Activated CD4-positive, alpha-beta T cell treated with anti-CD3 and anti-CD28 coated beads, Interleukin-2, amount 10 ng/mL, durations not matched to agents 7 days and 5 days (primary cell): ENCODE measurements around the gene LGALS4. TPM values are rescaled to one million over a fixed set of nuclear protein-coding genes. Genes with fewer than 3 reads are reported as not detected.
"Not testable (repeated sequence)": the region's sequence is repeated elsewhere in the genome, so short reads cannot be mapped to it uniquely, and the experiment has no call there.

Experiments used
- CTCF ChIA-PET: fragments of 350-600 bp; sonication (Branson Sonifier 250); formaldehyde crosslinking; loops from one replicate; lab custom pipeline; 2021; ENCODE audit warnings: antibody characterized with exemption; lab: Charles Lee
- POLR2A ChIA-PET: fragments of 350-600 bp; sonication (Branson Sonifier 250); formaldehyde crosslinking; loops from one replicate; lab custom pipeline; 2021; ENCODE audit warnings: antibody characterized with exemption; lab: Charles Lee
- DNase-seq: peaks from one replicate; pipeline ENCODE4 v3.0.0-alpha.2; 2020
- H3K27ac Mint-ChIP-seq: one replicate; pipeline ENCODE4 v1.8.0; 2021; ENCODE audit warnings: mild to moderate bottlenecking, moderate library complexity, mixed read lengths
- H3K27me3 Mint-ChIP-seq: one replicate; pipeline ENCODE4 v1.8.0; 2021; ENCODE audit warnings: mixed read lengths
- H3K36me3 Mint-ChIP-seq: one replicate; pipeline ENCODE4 v1.8.0; 2021; ENCODE audit warnings: low read depth, mixed read lengths
- H3K4me1 Mint-ChIP-seq: one replicate; pipeline ENCODE4 v1.8.0; 2021; ENCODE audit warnings: mixed read lengths
- H3K4me3 Mint-ChIP-seq: one replicate; pipeline ENCODE4 v1.8.0; 2021; ENCODE audit warnings: mild to moderate bottlenecking, moderate library complexity, mixed read lengths
- H3K9me3 Mint-ChIP-seq: one replicate; pipeline ENCODE4 v1.8.0; 2021; ENCODE audit warnings: mixed read lengths
- total RNA-seq, 2 experiments: library from RNA; stranded (reverse); gene quantifications; one replicate each; pipeline ENCODE4 v1.2.3, GENCODE V29; 2021

The LGALS4 gene, protein sequence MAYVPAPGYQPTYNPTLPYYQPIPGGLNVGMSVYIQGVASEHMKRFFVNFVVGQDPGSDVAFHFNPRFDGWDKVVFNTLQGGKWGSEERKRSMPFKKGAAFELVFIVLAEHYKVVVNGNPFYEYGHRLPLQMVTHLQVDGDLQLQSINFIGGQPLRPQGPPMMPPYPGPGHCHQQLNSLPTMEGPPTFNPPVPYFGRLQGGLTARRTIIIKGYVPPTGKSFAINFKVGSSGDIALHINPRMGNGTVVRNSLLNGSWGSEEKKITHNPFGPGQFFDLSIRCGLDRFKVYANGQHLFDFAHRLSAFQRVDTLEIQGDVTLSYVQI
- total RNA-seq: 1 to 10 TPM; 2.1 to 2.3 TPM

DNA sequence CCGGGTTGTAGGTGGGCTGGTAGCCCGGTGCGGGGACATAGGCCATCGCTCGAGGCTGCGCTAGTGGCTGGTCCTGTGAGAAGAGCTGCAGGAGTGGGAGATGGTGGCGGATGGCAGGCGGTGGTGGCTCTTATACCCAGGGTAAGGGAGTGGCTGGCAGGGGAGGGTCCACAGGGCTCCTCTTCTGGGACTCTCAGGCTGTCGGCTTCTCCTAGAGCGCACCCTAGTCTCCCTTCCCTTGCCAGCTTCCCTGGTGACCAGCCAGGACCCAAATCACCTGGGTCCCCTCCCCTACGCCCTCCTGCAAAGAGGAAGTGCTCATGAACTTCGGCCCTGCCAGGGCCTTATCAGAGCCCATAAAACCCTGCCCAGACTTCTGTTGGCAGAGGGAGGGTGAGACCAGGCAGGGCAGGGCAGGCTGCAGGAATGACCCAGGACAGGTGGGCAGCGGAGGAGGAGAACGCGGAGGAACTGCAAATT lies at the start of gene LGALS4:
Gene LGALS4 (minus strand): TSS at position 105 of the 480 bp plus-strand sequence. CDS start 59 bp downstream, at position 46.
- Mint-ChIP-seq H3K4me1 (no peaks in the 10 kb centered on the region), H3K9me3 (no peaks in the 10 kb centered on the region), H3K27me3 (no peaks in the 10 kb centered on the region), H3K36me3 (peaks cover 12% of the 10 kb centered on the region), H3K27ac (peak within 1 kb of the TSS; percentile 5), H3K4me3 (no peak within 1 kb of the TSS)
- DNase-seq: no peak
- CTCF ChIA-PET: interaction anchor here (0.6 to 2.3 kb wide), 2 partner anchors 20 to 54 kb away, joined by 4 to 6 read pairs; no protein-coding TSS in a partner anchor
- POLR2A ChIA-PET: interaction anchor here (0.6 kb wide), 1 partner anchor 61 kb away, joined by 3 read pairs; no protein-coding TSS in a partner anchor

DNA sequence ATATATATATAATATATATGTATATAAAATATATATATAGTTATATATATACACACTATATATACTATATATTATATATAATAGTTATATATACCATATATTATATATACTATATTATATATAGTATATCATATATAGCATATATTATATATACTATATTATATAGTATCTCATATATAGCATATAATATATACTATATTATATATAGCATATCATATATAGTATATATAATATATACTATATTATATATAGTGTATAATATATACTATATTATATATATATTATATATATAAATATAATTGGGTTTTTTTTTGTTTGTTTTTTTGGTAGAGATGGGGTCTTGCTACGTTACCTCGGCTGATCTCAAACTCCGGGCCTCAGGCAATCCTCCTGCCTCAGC lies 48.6 kb upstream of the LGALS4 start:
- no peak for DNase-seq
- no peak overlapping the region for H3K4me3 Mint-ChIP-seq
- H3K9me3 Mint-ChIP-seq: peaks cover 12% of the 10 kb centered on the region
- POLR2A ChIA-PET: no interaction called here
- H3K36me3 Mint-ChIP-seq: peaks cover 19% of the 10 kb centered on the region
- no peak overlapping the region for H3K27ac Mint-ChIP-seq
- CTCF ChIA-PET: interaction anchor here (0.9 kb wide), 1 partner anchor 459 kb away, joined by 4 read pairs; the partner anchor contains the start of gene FAM98C
- H3K27me3 Mint-ChIP-seq: no peaks in the 10 kb centered on the region
- H3K4me1 Mint-ChIP-seq: peaks cover 54% of the 10 kb centered on the region

DNA sequence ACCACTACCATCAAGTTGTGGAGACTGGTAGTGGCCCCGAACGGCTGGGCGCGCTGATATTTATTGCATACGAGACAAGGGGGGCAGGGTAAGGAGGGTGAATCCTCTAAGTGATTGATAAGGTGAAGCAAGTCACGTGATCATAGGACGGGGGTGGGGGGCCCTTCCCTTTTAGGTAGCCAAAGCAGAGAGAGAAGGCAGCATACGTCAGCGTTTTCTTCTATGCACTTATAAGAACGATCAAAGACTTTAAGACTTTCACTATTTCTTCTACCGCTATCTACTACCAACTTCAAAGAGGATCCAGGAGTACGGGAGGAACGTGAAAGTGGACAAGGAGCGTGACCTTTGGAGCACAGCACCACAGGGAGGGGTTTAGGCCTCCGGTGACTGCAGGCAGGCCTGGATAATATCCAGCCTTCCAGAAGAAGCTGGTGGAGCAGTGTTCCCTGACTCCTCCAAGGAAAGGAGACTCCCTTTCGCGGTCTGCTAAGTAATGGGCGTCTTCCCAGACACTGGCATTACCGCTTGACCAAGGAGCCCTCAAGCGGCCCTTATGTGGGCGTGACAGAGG lies 47.0 kb upstream of the LGALS4 start:
- POLR2A ChIA-PET, H3K4me3 Mint-ChIP-seq, H3K36me3 Mint-ChIP-seq, CTCF ChIA-PET, H3K27ac Mint-ChIP-seq, DNase-seq, H3K9me3 Mint-ChIP-seq, H3K27me3 Mint-ChIP-seq: not testable (repeated sequence)
- peaks cover 40% of the 10 kb centered on the region for H3K4me1 Mint-ChIP-seq

DNA sequence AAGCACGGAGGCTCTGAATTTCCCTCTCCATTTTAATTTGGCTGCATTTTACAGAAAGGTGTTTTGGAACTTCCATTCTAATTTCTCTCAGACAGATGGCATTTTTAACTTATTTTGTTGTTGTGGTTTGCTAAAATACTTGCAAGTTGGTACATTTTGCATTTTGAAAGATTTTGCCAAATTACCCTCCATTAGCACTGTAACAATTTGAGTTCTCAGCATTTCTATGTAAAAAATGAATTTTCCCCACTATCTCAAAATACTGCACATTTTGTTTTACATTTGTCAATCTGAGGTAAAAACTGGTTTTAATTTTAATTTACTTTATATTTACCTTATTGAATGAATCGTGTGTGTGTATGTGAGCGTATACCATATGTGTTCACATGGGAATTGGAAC lies 44.1 kb upstream of the LGALS4 start:
- Mint-ChIP-seq H3K4me1 (peaks cover 36% of the 10 kb centered on the region), H3K9me3 (no peaks in the 10 kb centered on the region), H3K4me3 (no peak overlapping the region), H3K27me3 (no peaks in the 10 kb centered on the region), H3K36me3 (no peaks in the 10 kb centered on the region), H3K27ac (peak overlapping the region; percentile 88)
- CTCF ChIA-PET: interaction anchor here (0.6 to 2.4 kb wide), 5 partner anchors 9 to 134 kb away, joined by 3 to 12 read pairs (median 4); partner anchors contain the start of genes MRPS12 and SARS2
- POLR2A ChIA-PET: interaction anchor here (0.6 to 0.9 kb wide), 3 partner anchors 8 to 423 kb away, joined by 4 read pairs; no protein-coding TSS in a partner anchor
- no peak for DNase-seq

DNA sequence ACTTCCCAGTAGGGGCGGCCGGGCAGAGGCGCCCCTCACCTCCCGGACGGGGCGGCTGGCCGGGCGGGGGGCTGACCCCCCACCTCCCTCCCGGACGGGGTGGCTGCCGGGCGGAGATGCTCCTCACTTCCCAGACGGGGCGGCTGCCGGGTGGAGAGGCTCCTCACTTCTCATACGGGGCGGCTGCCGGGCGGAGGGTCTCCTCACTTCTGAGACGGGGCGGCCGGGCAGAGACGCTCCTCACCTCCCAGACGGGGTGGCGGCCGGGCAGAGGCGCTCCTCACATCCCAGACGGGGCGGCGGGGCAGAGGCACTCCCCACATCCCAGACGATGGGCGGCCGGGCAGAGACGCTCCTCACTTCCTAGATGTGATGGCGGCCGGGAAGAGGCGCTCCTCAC lies 43.0 kb upstream of the LGALS4 start:
- H3K27me3 Mint-ChIP-seq, H3K4me3 Mint-ChIP-seq, H3K9me3 Mint-ChIP-seq, POLR2A ChIA-PET, H3K27ac Mint-ChIP-seq, DNase-seq, H3K36me3 Mint-ChIP-seq, CTCF ChIA-PET: not testable (repeated sequence)
- peaks cover 42% of the 10 kb centered on the region for H3K4me1 Mint-ChIP-seq

DNA sequence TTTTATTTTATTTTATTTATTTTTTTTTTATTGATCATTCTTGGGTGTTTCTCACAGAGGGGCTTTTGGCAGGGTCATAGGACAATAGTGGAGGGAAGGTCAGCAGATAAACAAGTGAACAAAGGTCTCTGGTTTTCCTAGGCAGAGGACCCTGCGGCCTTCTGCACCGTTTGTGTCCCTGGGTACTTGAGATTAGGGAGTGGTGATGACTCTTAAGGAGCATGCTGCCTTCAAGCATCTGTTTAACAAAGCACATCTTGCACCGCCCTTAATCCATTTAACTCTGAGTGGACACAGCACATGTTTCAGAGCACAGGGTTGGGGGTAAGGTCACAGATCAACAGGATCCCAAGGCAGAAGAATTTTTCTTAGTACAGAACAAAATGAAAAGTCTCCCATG lies 42.2 kb upstream of the LGALS4 start:
- CTCF ChIA-PET, DNase-seq, H3K4me3 Mint-ChIP-seq, H3K9me3 Mint-ChIP-seq, H3K27ac Mint-ChIP-seq, H3K27me3 Mint-ChIP-seq, H3K36me3 Mint-ChIP-seq, POLR2A ChIA-PET: not testable (repeated sequence)
- peaks cover 41% of the 10 kb centered on the region for H3K4me1 Mint-ChIP-seq

DNA sequence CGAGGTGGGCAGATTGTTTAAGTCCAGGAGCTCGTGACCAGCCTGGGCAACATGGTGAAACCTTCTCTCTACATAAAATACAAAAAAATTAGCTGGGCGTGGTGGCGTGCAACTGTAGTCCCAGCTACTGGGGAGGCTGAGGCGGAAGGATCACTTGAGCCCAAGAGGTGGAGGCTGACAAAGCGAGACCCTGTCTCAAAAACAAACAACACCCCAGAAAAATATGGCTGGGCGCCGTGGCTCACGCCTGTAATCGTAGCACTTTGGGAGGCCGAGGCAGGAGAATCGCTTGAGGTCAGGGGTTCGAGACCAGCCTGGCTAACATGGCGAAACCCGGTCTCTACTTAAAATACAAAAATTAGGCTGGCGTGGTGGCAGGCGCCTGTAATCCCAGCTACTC lies 40.5 kb upstream of the LGALS4 start:
- peaks cover 10% of the 10 kb centered on the region for H3K36me3 Mint-ChIP-seq
- H3K4me1 Mint-ChIP-seq: peaks cover 44% of the 10 kb centered on the region
- H3K27ac Mint-ChIP-seq: peak overlapping the region; percentile 98
- no peak for DNase-seq
- peak overlapping the region; percentile 94 for H3K4me3 Mint-ChIP-seq
- CTCF ChIA-PET: interaction anchor here (1.0 to 2.6 kb wide), 7 partner anchors 9 to 83 kb away, joined by 3 to 11 read pairs (median 3); partner anchors contain the start of genes MRPS12 and NFKBIB
- no peaks in the 10 kb centered on the region for H3K27me3 Mint-ChIP-seq
- H3K9me3 Mint-ChIP-seq: no peaks in the 10 kb centered on the region
- POLR2A ChIA-PET: no interaction called here

DNA sequence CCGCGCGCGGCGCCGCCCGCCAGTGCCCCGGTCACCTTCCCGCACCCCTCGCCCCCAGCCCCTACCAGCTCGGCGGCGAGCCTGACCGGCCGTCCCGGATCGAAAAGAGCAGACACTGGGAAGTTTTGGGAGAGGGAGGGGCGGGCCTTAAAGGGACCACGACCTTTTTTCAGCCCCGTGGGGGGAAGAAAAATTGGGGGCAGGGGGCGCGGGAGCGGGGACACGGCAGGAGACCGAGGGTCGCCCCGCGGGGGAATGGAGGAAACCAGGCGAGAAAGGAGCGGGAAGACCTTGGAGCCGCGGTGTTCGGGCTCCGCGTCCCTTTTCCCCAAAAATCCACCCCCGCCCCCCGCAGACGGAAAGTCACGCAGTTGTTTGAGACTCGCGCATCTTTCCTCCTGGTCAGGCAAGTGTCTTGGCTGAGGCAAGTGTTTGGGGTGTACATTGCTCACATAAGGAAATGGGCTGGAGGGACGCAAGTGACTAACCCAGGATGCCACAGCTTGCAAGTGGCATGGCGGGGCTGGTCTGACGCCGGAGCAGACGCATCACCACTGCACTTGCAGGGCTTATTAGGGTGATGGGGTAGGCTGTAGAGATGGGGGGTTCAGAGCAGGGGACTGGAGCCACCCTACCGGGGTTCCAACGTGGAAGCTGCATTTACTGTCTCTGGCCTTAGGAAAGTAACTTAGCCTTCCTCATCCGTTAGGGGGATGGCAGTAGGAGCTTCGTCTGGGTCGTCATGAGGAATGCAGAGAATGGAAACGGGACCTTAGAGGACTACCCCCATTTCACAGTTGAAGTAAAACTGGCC lies 39.7 kb upstream of the LGALS4 start:
- CTCF ChIA-PET: interaction anchor here (1.0 to 2.6 kb wide), 5 partner anchors 8 to 79 kb away, joined by 3 to 11 read pairs (median 3); partner anchors contain the start of genes MRPS12 and NFKBIB
- no peaks in the 10 kb centered on the region for H3K27me3 Mint-ChIP-seq
- H3K27ac Mint-ChIP-seq: peak overlapping the region; percentile 98
- no peaks in the 10 kb centered on the region for H3K9me3 Mint-ChIP-seq
- POLR2A ChIA-PET: interaction anchor here (0.6 kb wide), 1 partner anchor 551 kb away, joined by 3 read pairs; no protein-coding TSS in a partner anchor
- peaks cover 45% of the 10 kb centered on the region for H3K4me1 Mint-ChIP-seq
- H3K36me3 Mint-ChIP-seq: peaks cover 16% of the 10 kb centered on the region
- DNase-seq: peak; percentile 63
- H3K4me3 Mint-ChIP-seq: peak overlapping the region; percentile 94

DNA sequence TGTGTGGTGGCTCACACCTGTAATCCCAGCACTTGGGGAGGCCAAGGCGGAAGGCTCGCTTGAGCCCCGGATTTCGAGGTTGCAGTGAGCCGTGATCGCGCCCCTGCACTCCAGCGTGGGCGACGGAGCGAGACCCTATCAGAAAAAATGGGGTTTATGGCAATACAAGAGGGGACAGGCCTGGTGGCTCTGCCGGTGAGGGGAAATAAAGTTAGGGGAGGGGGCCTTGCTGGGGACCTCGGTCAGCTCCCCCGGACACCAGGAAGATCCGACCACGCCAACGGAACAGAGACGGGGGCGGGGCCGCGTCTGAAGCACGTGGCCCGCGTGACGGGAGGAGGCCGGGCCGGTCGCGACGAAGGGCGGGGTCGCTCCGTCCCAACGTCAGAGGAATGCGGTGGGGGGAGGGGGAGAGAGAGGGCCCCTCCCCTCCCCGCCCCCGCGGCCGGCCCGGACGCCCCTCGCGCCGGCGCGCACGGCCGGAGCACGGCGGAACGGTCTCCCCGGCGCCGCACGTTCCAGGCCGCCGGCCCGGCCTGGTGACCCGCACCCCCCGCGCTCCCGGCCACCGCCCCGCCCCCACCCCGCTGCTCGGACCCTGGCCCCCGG lies 39.0 kb upstream of the LGALS4 start:
- H3K4me3 Mint-ChIP-seq: peak overlapping the region; percentile 94
- H3K36me3 Mint-ChIP-seq: peaks cover 23% of the 10 kb centered on the region
- CTCF ChIA-PET: interaction anchor here (0.6 to 2.6 kb wide), 3 partner anchors 11 to 222 kb away, joined by 3 to 11 read pairs (median 5); no protein-coding TSS in a partner anchor
- H3K4me1 Mint-ChIP-seq: peaks cover 44% of the 10 kb centered on the region
- POLR2A ChIA-PET: interaction anchor here (0.6 kb wide), 2 partner anchors 456 to 552 kb away, joined by 3 read pairs; no protein-coding TSS in a partner anchor
- H3K9me3 Mint-ChIP-seq: no peaks in the 10 kb centered on the region
- DNase-seq: peak; percentile 93
- no peaks in the 10 kb centered on the region for H3K27me3 Mint-ChIP-seq
- peak overlapping the region; percentile 100 for H3K27ac Mint-ChIP-seq

DNA sequence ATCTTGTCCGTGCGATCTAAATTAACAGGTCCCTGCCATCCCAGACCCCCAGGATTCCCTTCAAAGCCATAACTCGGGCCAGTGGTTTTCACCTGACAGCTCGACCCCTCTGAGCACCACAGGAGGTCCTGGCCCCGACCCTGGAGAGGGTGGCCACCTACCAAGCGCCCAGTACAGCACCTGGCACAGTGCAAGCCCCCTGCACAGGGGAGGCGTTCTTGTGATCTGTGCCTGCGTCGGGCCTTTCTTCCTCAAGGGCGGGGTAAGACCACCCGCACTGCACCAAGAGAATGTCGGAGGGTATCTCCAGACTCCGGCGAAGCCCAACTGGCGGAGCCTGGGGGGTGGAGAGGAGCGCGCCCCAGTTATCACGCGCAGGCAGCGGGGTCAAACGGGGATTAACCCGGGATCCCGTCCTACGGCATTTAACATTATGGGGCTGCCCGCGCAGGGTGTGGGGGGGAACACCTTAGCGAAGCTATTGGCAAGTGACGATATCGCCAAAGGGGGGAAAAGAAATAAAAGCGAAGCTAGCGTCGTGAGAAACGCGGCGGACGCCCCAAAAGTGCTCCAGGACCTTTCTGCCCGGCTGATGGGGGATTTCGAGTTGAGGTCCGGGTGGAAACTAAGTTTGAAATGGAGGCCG lies 38.4 kb upstream of the LGALS4 start:
- Mint-ChIP-seq H3K4me1 (peaks cover 42% of the 10 kb centered on the region), H3K9me3 (no peaks in the 10 kb centered on the region), H3K36me3 (peaks cover 27% of the 10 kb centered on the region), H3K27ac (peak overlapping the region; percentile 100), H3K4me3 (peak overlapping the region; percentile 94), H3K27me3 (no peaks in the 10 kb centered on the region)
- DNase-seq: peak; percentile 27
- ChIA-PET POLR2A (interaction anchor here (0.6 kb wide), 1 partner anchor 456 kb away, joined by 3 read pairs; no protein-coding TSS in a partner anchor), CTCF (interaction anchor here (0.6 to 2.6 kb wide), 2 partner anchors 19 to 221 kb away, joined by 3 to 11 read pairs; no protein-coding TSS in a partner anchor)

DNA sequence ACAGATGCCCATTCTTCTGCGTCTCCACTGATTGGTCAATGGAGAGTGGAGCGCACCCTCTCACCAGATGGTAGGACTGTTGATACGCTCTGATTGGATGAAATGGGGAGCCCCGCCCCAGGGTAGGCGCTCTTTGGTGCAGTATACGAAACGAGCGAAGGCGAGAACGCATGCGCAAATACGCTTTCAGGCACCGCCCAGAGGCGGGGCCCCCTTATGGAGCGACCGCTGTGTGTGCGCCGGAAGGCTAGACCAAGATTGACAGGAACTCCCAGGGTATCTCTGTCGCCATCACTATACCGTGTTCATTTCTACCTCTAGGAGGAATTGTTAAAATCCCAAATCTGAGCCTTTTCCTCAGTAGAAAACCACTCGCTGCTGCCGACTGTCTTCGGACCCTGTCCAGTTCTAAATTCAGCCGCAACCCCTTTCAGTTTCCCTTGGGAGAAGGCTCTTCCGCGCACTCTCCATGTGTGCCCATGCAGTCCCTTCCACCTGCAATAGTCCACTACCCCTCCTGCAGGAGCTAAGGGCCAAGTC lies 37.8 kb upstream of the LGALS4 start:
- ChIA-PET CTCF (no interaction called here), POLR2A (no interaction called here)
- no peaks in the 10 kb centered on the region for H3K27me3 Mint-ChIP-seq
- peaks cover 48% of the 10 kb centered on the region for H3K4me1 Mint-ChIP-seq
- peak overlapping the region; percentile 94 for H3K4me3 Mint-ChIP-seq
- peaks cover 33% of the 10 kb centered on the region for H3K36me3 Mint-ChIP-seq
- H3K27ac Mint-ChIP-seq: peak overlapping the region; percentile 100
- peak; percentile 100 for DNase-seq
- H3K9me3 Mint-ChIP-seq: no peaks in the 10 kb centered on the region
